NCI-H2029 (cell line): Measurements from ENCODE around the gene NXPH4.

Experiments used
- DNase-seq: peaks from one replicate; lab custom pipeline; 2025; lab: John Stamatoyannopoulos, UW

NXPH4 gene

DNA sequence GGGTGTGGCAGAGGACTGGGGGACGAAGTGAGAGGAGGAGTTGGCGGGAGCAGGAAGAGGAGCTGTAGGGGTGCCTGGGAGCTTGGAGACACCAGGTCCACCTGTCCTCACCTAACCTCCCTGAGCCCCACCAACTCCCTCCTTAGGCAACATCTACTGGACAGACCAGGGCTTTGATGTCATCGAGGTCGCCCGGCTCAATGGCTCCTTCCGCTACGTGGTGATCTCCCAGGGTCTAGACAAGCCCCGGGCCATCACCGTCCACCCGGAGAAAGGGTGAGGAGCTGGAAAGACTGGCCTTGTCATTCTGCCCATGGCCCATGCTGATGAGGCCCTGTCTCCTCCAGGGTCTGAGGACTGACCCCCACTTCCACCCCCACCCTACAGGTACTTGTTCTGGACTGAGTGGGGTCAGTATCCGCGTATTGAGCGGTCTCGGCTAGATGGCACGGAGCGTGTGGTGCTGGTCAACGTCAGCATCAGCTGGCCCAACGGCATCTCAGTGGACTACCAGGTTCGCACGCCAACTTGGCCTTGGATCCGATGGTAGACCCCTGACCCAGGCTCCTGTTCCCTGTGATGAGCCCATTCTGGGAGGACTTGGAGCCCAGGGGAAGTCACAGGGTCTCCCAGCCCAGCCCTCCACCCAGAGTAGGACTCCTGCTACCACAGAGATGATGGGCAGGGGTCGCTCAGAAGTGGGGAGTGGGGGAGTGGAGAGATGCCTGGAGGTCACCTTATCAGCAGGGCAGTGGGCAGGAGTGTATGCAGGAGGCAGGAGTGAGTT is 32.5 kb upstream of the NXPH4 start:
- no peak for DNase-seq

DNA sequence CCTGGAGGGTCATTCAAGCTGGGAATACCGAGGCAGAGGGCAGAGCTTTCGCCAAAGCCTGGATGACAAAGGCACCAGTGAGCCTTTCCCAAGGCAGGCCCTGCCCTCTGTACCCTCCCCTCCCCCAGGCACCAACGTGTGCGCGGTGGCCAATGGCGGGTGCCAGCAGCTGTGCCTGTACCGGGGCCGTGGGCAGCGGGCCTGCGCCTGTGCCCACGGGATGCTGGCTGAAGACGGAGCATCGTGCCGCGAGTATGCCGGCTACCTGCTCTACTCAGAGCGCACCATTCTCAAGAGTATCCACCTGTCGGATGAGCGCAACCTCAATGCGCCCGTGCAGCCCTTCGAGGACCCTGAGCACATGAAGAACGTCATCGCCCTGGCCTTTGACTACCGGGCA is 31.2 kb upstream of the NXPH4 start:
- no peak for DNase-seq

DNA sequence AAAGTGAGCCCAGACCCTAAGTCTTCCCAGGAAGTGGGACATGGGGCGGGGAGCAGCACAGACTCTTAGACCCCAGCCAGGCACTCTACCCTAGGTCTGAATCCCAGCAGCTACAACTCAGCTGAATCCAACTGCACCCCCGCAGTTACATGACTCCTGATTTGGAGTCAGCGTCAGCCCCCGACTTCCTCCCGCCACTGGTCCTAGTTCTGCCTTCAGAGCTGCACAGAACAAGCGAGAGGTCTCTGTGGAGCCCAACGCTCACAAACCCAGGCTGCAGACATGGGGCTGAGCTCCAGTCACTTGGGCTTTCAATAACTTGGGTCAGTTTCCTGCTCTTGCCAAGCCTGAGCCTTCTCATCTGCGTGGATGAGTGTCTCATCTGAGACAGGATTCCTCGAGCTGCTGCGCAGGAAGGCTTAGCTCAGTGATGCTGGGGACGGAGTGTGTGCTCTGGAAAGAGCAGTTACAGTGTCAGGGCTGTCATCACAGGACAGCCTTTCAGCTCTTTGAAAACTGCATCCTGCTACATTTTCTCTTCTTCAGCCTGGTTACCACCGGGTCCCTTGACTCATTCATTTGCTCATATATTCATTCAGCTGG is 30.6 kb upstream of the NXPH4 start:
- DNase-seq, result no peak

DNA sequence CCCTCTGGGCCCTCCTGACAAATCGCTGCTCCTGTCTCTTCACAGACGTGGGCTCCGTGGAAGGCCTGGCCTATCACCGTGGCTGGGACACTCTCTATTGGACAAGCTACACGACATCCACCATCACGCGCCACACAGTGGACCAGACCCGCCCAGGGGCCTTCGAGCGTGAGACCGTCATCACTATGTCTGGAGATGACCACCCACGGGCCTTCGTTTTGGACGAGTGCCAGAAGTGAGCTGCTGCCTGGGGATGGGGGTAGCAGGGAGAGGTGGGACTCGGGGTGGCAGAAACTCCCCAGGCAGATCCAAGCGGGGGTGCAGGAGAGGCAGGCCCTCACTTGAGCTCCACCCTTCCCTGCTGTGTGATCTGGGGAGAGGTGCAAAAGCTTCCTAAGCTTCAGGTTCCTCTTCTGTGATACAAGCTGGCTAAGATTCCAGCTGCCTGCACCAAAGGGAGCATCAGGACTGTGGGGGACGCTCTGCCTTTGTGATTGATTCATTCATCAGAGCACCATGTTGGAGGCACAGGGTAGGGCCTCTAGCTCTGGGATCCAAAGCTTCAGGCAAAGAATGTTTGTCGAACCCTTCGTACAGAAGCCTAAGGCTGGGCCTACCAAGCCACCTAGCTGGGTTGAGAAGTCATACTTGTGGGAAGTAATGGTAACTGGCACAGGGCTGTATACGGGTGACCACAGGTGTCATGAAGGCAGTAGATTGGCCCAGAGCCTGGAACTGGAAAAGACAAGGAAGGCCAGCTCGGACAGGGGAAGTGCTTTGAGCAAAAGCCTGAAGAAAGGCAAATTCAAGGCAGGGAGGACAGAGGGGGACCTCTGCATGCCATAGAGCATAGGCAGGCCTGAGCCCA is 29.1 kb upstream of the NXPH4 start:
- no peak for DNase-seq

DNA sequence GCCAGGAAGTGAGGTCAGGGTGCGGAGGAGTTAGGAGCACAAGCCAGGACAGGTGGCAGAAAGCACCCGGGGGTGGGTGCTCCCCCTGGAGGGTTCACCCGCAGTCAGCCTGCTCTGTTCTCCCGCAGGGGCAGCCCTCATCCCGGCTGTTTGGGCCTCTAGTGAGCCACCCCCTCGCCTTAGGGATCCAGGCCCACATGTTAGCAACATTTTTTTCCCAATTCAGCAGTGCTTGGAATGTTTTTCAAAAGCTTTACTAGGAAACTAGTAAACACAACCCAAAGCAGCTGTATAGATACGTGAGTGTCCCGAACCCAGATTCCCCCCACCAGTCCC is 28.5 kb upstream of the NXPH4 start:
- no peak for DNase-seq

DNA sequence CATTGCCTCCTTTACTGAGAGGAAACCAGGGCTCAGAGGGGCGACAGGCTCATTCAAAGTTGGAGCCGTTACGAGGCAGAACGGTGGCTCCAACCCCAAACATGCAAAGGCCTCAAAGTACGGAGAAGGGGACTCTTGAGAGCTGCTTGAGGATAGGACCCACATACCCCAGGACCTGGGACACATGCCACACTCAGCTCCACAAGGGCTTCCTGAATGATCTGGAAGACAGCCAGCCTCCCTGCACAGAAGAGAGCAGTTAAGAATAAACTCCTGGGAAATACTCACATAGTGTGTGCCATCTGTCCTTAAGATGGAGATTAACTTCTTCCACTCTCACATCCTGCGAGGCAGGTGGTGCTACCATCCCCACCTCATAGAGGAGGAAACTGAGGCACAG is 26.6 kb upstream of the NXPH4 start:
- DNase-seq, result peak; percentile 34

DNA sequence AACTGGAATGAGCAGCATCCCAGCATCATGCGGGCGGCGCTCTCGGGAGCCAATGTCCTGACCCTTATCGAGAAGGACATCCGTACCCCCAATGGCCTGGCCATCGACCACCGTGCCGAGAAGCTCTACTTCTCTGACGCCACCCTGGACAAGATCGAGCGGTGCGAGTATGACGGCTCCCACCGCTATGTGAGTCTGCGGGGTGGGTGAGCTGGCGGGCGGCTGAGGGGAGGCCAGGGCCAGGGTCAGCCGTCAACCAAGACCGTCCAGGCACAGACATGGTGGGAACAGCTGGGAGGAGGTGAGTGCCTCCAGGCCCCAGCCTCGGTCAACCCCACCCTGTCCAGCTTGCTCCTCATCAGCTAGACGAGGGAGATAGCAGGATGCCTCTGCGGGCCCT is 25.8 kb upstream of the NXPH4 start:
- no peak for DNase-seq

DNA sequence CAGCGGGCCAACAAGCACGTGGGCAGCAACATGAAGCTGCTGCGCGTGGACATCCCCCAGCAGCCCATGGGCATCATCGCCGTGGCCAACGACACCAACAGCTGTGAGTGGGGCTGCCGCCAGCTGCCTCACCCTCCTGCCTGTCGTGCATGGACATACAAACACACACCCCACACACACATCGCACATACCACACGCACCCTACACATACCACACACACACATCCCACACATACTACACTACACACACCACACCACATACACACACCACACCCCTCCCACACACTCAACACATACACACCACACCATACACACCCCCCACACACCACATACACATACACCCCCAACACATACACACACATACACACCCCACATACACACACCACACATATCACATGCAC is 25.2 kb upstream of the NXPH4 start:
- no peak for DNase-seq

DNA sequence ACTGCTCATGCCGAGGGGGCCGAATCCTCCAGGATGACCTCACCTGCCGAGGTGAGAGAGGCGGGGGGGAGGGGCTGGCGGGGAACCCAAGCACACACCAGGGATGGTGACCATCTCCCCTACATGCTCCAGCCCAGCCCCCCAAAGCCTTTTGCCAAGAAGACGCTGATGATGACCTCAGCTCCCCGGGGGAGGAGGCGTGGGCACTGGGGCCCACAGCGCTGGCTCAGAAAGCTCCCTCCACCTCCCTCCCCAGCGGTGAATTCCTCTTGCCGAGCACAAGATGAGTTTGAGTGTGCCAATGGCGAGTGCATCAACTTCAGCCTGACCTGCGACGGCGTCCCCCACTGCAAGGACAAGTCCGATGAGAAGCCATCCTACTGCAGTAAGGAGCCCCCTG is 23.7 kb upstream of the NXPH4 start:
- DNase-seq, result no peak

DNA sequence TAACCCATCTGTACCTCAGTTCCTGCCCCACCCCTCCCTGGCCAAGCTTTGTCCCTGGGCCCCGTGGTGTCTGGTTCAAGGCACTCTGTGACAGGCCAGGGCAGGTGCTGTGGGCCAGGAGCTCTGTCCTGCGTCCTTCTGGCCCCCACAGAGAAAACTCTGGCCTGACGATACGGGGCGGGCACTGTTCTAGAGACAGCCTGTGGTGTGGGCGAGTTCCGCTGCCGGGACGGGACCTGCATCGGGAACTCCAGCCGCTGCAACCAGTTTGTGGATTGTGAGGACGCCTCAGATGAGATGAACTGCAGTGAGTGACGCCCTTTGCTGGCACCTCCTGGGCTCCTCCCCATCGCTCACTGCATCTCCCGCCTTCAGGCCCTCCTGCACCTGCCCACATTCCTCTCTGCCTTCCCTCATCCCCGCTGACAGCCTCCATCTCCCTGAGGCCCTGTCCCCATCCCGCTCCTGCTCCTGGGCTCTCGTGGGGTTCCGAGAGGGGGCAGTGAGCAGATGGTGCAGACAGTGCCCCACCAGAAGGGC is 22.8 kb upstream of the NXPH4 start:
- no peak for DNase-seq

DNA sequence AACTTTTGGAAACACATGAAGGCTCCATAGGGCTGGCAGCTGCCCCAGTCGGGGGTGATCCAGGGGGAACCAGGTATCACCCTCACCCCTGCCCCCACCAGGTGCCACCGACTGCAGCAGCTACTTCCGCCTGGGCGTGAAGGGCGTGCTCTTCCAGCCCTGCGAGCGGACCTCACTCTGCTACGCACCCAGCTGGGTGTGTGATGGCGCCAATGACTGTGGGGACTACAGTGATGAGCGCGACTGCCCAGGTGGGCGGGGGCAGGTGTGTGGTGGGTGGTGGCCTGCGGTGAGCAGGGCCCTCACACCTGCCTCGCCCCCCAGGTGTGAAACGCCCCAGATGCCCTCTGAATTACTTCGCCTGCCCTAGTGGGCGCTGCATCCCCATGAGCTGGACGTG is 22.3 kb upstream of the NXPH4 start:
- no peak for DNase-seq

DNA sequence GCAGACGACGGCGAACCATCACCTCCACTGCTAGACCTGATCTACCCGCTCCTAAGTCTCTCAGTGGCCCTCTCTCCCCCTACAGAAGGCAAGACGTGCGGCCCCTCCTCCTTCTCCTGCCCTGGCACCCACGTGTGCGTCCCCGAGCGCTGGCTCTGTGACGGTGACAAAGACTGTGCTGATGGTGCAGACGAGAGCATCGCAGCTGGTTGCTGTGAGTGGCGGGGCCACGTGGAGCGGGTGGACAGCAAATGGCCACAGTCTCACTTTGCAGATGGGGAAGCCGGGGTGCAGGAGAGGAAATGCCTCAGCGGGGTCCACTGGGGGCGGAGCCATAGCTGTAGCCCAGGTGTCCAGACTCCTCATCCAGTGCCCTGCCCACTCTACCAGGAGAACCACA is 21.4 kb upstream of the NXPH4 start:
- DNase-seq, result no peak

DNA sequence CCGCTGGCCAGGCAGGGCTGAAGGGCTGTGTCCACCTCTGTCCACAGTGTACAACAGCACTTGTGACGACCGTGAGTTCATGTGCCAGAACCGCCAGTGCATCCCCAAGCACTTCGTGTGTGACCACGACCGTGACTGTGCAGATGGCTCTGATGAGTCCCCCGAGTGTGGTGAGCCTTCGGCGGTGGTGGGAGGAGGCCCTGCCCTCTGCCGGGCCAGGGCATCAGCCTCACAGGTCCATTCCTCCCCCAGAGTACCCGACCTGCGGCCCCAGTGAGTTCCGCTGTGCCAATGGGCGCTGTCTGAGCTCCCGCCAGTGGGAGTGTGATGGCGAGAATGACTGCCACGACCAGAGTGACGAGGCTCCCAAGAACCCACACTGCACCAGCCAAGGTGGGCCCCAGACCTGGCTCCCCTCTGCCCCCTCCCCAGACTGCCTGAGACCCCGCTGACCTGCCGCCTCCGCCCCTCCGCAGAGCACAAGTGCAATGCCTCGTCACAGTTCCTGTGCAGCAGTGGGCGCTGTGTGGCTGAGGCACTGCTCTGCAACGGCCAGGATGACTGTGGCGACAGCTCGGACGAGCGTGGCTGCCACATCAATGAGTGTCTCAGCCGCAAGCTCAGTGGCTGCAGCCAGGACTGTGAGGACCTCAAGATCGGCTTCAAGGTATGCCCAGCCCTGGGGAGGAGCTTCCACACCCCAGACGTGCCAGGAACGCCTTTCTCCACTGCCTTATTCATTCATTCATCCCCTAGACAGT is 20.8 kb upstream of the NXPH4 start:
- DNase-seq, result no peak

DNA sequence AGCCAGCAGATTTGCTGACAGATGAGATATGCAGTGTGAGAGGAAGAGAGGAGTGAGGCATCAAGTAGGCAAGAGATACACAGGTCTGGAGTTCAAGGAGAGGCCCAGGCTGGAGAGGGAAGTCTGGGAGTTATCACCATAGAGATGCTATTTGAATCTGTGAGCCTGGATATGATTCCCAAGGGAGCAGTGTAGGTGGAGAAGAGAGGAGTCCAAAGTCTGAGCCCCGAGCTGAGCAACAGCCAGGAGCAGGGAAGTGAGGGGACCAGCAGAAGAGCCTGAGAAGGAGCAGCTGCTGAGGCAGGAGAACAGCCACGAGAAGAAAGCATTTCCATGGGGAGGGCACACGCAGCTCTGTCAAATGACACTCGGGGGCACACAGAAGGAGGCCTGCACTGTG is 20.2 kb upstream of the NXPH4 start:
- DNase-seq, result no peak

DNA sequence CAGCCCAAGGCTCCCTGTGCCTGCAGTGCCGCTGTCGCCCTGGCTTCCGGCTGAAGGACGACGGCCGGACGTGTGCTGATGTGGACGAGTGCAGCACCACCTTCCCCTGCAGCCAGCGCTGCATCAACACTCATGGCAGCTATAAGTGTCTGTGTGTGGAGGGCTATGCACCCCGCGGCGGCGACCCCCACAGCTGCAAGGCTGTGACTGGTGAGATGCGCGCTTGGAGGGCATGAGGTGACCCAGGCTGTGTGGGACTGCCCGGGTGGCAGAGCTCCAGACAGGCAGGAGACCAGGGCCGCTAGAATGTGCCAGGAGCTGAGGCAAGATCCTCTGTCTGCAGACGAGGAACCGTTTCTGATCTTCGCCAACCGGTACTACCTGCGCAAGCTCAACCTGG is 19.6 kb upstream of the NXPH4 start:
- DNase-seq, result no peak

DNA sequence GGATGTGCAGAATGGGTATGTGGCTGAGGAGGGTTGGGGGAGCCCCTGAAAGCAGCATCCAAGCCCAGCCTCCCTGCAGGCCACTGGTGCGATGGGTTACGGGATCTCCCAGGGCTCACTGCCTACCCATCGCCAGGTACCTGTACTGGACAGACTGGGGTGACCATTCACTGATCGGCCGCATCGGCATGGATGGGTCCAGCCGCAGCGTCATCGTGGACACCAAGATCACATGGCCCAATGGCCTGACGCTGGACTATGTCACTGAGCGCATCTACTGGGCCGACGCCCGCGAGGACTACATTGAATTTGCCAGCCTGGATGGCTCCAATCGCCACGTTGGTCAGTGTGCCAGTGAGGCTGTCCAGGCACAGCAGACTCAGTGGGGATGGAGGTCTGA is 18.3 kb upstream of the NXPH4 start:
- no peak for DNase-seq

DNA sequence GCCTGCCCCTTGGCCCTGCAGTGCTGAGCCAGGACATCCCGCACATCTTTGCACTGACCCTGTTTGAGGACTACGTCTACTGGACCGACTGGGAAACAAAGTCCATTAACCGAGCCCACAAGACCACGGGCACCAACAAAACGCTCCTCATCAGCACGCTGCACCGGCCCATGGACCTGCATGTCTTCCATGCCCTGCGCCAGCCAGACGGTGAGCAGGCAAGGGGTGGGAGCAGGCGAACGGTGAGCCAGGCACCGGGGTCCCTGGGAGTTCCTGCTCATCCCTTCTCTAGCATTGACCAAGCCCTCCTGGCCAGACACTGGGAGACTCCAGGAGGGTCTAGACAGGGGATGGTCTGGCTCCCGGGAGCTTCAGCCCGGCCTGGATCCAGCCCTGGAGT is 17.4 kb upstream of the NXPH4 start:
- DNase-seq, result no peak

DNA sequence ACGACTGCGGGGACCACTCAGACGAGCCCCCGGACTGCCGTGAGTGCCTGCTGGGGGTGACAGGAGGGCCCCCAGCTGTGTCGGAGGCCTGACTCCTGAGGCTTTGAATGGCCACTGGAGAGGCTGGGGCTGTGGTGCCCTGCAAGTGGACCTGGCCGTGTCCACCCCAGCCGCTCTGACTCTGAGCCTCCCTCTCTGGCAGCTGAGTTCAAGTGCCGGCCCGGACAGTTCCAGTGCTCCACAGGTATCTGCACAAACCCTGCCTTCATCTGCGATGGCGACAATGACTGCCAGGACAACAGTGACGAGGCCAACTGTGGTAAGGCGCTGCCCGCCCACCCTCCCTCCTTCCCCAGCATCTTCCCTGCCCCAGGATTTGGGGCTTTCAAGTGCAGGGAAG is 16.1 kb upstream of the NXPH4 start:
- no peak for DNase-seq

DNA sequence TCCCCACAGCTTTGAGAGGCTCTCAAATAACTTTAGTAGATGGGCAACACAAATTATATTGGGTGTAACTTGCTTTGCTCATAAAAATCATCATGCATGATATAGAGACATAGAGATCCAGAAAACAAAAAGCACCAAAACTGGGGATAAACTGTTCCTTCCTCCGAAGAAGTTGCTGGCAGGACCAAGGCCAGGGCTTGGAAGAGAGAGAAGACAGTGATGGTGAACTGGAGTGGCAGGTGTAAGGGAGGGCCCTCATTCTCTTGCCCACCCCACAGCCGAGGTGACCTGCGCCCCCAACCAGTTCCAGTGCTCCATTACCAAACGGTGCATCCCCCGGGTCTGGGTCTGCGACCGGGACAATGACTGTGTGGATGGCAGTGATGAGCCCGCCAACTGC is 15.4 kb upstream of the NXPH4 start:
- no peak for DNase-seq

DNA sequence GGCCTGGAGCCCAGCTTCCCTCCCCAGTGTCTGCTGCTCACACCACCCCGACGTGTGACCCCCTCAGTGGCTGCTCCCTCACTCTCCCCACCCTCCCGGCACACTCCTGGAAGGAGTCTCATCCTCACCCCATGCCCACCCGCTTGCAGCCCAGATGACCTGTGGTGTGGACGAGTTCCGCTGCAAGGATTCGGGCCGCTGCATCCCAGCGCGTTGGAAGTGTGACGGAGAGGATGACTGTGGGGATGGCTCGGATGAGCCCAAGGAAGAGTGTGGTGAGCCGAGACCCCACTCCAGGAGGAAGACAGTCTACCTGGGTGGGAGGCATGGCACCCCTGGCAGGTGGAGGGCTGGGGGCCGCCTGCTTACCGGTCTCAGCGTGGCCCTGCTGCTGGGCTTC is 15.0 kb upstream of the NXPH4 start:
- no peak for DNase-seq

DNA sequence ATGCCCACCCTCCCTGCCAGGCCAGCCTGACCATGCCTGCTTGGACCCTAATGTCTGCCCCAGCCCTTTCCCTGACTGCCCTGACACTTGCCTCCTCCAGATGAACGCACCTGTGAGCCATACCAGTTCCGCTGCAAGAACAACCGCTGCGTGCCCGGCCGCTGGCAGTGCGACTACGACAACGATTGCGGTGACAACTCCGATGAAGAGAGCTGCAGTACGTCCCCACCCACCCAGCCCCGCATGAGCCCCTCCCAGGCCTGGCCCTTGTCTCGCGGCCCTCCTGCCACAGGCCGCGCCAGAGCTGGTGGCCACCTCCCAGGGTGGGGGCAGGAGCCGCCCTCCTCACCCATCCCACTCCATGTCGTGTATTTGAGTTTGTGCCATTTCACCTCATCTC is 14.3 kb upstream of the NXPH4 start:
- no peak for DNase-seq

DNA sequence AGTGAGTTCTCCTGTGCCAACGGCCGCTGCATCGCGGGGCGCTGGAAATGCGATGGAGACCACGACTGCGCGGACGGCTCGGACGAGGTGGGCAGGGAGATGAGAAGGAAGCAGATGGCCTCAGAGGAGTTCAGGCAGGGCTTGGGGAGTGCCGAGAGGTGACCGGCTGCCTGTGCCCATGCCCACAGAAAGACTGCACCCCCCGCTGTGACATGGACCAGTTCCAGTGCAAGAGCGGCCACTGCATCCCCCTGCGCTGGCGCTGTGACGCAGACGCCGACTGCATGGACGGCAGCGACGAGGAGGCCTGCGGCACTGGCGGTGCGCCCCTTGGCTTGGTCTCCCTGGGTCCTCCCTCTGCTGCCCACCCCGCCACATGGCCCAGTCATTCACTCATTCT is 13.4 kb upstream of the NXPH4 start:
- no peak for DNase-seq
